COLO668 (cell line): ENCODE data around the gene SMIM5.
A peak's percentile ranks its signal among the peaks of the same experiment; 100 is the strongest.
"Not testable (repeated sequence)": the region's sequence is repeated elsewhere in the genome, so short reads cannot be mapped to it uniquely, and the experiment has no call there.

Experiments used
- DNase-seq: peaks from one replicate; lab custom pipeline; 2025; ENCODE audit not compliant: unreplicated experiment; lab: John Stamatoyannopoulos, UW

The SMIM5 gene

DNA sequence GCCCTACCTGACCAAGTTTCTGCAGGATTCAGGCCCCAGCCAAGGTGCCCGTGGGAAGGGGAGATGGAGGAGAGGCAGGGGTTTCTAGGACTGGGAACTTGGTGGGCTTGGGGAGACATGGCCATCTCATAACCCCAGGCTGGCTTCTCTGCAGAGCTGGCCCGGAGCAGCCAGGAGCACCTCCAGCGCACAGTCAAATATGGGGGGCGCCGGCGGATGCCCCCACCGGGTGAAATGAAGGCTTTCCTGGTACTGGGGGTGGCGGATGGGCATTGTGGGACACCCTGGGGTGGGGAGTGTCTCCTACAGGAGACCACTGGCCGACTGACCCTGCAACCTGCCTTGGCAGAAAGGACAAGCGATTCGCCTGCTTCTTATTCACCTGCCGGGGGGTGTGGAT, 9.2 kb upstream of the SMIM5 start:
- no peak for DNase-seq

DNA sequence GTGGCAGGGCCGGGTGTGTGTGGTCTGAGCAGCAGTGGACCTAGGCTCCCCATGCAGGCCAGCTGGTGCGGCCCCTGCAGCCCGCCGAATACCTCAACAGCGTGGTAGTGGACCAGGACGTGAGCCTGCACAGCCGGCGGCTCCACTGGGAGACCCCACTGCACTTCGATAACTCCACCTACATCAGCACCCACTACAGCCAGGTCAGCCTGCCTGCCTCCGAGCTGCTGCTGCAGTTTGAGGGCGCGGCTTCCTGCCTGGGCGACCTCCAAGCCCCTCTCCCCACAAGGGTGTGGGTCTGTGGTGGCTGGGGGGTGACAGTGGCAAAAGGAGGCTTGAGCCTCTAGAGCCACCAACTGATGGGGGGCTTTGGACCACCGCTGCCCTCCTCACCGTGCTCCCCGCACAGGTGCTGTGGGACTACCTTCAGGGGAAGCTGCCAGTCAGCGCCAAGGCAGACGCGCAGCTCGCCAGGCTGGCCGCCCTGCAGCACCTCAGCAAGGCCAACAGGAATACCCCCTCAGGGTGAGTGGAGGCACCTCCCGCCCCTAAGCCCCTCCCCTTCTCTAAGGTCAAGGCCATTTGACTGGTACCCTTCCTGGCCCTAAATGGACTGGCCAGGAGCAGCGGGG, 8.4 kb upstream of the SMIM5 start:
- DNase-seq = no peak

DNA sequence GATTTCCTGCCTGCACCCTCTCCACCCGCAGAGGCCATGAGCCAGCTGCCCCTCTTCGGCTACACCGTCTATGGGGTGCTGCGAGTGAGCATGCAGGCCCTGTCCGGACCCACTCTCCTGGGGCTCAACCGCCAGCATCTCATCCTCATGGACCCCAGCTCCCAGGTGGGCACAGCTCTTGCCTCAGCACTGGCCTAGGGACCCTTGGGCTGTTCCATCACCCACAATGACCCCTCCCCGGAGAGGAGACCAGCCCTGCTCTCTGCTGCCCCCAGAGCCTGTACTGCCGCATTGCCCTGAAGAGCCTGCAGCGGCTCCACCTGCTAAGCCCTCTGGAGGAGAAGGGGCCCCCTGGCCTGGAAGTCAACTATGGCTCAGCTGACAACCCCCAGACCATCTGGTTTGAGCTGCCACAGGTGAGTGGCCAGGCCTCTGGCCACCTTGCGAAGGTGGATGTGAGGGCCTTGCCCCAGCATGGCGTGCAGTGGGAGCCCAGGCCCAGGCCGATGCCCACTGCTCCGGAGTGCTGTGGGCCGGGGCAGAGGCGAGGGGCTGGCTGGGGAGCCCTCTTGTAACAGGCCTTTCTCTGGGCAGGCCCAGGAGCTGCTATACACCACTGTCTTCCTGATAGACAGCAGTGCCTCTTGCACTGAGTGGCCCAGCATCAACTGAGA, 7.3 kb upstream of the SMIM5 start:
- DNase-seq = peak; percentile 7

DNA sequence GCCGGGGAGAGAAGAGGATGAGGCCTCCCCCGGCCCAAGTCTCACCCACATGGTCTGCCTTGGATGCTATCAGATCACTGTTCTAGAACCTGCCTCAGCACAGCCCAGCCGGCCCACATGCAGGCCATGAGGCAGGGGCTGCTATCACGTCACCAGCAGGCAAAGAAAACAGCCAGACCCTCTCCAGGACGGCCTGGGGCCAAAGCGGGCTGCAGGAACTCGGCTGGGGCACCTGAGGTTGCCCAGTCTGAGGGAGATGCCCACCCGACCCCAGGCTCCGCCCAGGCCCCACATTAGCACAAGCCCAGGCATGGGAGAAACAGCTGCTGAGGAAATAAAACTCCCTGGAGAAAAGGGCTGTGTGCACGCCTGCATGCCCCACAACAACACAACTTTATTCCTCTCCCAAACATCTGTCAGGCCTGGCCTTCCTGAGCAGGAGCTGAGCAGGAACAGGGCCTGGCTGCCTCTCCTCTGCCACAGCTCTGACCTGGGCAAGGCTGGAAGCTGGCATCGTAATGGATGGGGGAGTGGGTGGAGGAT, 6.7 kb upstream of the SMIM5 start:
- no peak for DNase-seq

DNA sequence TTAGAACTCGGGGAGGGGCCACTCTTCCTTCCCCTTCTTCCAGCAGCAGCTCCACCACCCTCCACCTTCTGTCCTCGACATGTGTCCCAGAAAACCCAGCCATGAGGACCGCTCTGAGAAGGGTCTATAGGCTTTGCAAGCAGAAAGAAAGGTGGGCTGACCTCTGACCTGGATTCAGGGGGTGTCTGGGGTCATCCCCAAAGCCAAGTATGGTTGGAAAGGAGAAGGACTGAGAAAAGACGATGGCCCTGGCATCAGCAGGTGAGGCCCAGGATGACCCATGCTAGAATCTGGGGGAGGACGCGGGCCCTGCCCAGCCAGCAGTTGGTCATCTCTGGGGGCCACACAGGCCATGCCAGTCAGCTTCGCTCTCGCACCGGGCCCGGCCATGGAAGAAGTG, 6.1 kb upstream of the SMIM5 start:
- DNase-seq = no peak

DNA sequence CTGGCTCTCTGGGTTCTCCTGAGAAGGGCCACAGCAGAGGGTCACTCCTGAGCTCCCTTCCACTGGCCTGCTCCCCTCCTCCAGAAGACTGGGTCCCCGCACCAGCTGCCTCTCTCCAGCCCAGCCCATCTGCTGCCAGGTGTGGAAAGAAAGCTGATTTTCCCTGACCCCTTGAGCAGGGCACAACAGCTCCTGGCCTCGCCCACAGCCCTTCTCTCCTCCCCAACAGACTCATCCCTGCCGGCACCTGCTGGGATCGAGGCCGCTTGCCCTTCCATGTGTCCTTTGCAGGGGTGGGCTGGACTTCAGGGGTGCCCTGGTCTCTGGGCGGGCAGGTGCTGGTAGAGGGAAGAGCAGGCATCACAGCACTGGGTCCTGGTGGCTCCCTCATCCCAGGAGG, 4.8 kb upstream of the SMIM5 start:
- DNase-seq = no peak

DNA sequence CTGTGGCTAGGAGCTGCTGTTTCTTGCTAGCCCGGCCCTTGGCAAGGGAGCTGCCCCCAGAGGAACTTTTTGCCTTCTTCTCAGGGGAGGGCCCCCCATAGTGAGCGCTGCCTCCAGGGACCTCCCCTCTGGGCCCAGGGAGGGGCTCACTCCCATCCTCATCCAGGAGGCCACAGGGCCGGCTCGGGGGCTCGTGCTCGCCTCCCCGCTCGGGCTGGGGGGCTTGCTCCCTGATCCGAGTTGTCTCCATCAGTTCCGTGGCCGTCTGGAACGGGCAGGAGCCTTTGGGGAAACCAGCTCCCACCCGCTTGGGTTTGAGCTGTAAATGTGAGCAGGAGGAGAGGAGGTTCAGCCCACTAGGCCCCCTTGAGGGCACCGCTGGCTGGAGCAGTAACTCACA, 4.1 kb upstream of the SMIM5 start:
- no peak for DNase-seq

DNA sequence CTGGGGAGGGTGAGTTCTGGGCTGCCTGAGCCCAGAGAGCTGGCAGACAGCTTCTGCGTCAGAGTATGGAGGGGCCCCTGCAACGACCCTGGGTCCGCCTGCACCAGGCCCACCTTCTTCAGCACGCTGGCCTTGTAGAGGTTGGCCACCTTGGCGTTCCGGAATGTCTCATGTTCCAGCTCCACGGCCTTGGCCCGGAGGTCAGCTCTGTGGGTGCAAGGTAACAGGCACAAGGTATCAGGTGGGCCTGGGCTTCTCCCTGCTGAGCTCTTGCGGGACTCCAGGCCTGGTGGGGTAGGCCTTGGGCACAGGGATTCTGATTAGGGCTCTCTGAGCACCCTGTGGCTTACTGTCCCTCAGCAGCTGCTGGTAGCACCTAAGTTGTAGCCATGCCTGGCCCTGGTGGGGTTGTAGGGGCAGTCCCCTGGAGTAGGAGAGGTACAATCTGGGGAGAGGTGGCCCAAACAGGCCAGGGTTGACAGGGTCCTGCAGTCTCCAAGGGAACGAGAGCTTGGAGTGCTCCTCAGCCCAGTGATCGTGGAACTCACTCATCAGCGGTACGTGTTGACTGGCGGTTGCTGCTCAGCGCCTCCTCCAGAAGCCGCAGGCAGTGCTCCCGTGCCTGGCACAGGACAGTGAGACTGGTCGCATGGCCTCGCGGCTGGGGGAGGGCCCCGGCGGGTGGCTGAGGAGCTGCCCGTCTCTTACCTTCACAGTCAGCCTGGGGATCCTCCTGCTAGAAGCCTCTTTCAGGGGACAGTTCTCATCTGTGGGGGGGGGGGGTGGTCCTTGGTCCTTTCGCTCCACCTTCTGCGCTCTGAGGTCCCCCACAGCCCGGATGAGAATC, 2.9 kb upstream of the SMIM5 start:
- DNase-seq = no peak

DNA sequence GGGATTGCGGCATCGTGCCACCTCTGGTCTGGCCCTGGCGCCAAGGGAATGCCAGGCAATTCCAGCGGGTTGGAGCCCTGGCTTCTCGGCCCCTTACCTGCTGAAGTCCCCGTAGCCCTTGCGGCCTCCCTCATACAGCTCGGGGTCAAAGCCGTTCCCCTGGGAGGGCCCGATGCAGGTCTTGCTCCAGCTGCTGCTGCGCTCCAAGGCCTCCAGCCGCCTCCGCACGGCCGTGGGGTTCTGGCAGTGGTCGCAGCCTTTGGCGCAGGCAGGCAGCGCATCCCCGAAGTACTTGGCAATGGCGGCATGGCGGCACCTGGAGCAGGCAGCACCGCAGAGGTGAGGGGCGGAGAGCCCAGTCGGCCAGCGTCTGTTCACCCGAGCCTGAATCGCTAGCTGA, 1.9 kb upstream of the SMIM5 start:
- no peak for DNase-seq

DNA sequence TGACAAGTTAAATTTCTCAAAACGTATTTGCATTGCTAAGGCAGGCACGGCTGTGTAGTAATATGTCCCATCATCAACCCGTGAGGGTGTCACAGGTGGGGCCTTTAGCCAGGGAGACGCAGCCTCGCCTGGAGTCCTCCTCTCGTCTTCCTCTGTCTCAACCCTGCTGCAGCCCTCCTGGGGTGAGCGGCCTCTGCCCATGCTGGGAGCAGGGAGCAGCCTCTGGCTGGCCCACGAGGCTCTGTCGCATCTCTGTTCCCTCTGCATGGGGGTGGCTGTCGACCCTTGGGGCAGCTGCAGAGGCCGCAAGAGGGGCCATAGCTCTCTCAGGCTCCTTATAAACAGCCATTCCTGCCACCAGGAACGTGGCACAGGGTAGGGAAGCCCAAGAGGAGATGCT, 806 bp upstream of the SMIM5 start:
- DNase-seq = no peak

DNA sequence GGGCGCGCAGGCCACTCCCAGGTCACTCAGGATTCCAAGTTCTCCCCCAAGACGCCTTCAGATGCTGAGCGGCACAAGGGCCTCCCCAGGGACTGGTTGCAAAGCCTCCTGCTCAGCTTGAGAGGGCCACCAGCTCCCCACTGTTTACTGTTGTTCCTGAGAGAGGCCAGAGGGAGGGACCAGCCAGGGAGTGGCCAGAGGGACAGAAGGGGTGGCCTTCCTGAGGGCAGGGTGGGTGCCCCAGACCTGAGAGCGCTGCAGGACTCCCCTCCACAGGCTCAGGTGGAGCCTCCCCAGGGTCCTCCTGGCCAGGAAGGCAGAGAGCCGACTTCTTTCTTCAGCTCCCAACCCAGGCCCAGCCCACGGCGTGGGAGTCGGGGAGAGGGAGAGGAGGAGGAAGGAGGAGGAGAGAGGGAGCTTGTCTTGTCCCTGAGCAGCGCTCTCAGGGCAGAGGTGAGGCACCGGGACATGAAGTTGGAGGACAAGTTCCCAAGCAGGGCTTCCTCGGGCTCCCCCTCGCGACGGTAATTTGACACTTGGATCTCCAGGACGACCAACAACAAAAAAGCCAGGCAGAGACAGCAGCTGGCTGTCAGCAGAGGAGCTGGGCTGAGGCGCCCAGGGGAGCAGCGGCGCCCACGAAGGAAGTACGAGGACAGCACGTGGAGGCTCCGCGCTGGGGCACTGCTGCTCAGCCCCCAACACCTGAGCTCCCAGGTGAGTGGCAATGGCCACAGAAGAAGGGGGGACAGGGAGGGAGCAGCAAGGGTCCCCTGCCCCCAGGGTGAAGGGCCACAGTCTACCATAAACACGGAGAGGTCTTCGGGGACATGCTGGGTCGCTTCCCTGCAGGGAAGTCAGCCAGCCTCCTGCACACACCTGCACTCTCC, 497 bp downstream of the SMIM5 start:
- peak; percentile 87 for DNase-seq

DNA sequence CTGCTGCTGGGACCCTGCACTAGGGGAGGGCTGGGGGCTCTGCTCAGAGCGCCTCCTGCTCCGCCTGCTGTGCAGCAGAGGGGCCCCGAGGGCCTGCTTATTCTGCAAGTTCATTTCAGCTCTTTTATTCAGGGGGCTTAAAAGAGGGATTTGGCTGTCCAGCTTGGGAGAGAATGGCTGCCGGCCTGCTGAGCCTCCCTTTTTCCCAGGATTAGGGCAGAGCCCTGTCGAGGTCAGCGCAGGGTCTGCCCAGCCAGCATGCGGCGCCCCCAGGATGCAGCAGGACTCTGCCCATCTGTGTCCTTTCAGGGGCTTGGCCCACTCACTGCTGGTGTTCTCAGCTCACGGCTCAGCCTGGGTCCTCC, 1.1 kb downstream of the SMIM5 start:
- no peak for DNase-seq

DNA sequence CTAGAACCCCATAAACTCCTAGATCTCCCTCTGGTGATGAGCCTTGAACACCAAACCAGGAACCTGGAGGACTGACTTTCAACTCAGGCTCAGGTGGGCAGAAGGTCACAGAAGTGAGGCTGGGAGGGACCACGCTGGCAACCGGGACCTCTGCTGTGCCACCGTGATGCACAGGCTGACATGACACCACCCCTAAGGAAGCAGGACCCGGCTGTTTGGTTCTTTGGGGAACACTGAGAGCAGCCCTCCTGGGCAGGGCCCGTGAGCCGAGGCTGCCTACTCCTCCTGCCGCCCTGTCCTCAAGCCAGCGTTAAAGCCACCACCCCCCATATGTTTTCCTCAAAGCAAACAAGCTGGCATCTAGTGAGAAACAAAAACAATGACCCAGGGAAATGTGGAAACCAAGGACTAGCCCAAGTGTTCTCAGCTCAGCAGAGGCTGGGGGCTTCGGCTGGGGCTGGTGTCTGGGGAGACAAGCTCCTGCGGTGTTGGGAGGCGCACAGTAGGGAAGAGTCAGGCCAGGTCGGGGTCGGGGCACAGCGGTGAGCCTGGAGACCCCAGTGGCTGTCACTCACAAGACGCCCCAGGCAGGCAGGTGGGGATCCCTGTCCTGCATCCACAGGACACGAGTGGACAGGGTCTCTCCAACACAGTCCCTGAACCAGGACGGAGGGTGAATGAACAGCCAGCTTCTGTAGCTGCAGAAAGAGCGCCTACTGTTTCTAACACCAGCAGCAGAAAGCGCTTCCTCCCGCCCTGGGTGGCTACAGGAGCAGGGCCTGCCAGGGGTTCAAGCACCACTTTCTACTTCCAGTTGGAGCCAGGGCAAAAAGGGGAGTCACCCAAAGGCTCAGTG, 1.7 kb downstream of the SMIM5 start:
- no peak for DNase-seq

DNA sequence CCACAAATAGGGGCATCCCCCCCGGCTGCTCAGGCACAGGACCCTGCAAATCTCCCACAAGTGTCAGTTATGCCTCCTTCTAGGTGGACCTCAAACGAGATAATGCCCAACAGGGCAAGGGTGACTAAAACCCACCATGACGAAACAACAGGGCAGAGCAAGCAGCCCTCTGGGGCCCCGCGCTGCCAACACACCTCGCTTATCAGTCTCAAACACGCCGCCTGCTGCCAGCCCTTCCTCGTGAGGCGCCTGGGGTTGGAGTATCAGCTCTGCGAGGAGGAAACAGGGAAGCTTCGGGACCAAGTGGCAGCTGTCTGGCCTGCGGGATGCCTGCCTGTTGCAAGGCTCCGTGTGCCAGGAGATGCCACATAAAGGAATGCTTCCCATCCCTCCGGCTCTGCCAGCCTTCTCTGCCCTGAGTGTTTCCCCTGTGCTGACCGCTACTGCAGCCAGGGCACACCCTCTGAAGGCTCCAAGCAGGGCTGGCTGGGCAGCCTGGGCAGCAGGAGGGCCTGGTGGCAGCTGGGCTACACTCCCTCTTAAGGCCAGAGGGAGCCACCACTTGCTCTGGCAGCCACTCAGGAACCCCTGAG, 2.5 kb downstream of the SMIM5 start:
- DNase-seq = no peak

DNA sequence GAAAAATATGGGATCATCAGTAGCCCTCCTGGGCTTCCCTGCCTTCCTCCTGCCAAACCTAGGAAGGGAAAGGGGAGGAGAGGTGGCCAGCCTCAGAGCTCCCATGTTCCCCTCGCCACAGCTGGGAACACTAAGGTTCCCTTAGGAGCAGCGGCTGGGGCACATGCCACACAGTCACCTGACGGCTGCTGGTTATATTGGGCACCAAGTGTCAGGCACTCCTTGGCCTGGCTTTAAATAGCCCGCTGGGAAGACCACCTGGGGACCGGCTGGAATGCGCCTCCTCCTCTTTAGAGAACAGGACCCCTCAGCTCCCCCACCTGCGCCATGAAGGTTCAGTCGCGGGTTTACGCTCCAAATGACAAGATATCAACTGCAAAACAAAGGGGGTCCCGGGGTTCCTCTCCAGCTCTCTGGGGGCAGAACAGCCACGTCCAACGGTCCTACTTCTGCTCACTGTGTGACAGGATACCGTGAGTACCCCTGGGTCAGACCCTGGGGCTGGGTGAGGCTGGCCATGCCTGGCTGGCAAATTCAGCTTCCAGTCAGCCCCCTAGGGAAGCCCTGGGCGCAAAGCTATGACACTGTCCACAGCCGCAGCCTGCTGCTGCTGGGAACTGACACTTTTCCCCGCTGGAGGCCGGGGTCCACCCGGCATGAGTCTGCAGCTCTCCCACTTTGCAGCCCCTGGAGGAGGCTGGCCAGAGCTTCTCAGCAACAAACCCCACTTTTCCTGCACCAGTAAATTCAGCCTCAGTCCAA, 3.3 kb downstream of the SMIM5 start:
- no peak for DNase-seq

DNA sequence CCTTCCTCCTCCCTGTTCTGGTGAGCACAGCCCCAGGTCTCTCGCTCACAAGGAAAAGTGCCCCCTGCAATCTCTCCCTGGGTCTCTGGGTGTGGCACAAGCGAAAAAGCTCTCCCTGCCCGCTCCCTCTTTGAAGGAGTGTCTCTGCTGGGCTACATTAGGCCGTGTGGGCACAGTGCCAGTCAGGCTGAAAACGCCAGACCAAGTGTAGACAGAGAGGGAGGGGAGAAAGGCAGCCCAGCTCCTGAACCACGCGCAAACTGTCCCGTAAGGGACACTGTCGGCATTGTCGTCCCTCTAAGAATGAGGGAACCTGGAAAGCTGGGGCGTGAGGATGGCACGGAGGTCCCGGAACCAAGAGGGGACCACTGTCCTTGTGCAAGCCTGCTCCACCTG, 3.9 kb downstream of the SMIM5 start:
- DNase-seq = no peak

DNA sequence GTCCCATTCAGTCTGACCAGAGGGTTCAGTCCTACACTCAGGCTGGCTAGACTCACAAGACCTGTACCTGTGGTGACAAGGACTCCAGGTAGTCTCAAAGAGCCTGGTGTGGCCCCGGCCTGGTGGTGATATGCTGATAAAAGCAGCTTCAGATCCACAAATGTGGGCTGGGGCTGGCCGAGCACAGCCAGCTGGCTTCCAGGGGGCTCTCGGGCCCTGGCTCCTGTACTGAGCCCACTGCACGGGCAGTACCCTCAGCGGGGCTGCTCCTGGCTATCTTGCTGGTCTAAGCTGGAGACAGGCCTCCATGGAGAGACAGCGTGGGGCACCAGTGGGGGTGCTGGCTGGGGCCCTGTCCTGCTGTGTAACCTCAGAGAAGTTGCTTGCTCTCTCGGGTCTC, 4.3 kb downstream of the SMIM5 start:
- DNase-seq = no peak

DNA sequence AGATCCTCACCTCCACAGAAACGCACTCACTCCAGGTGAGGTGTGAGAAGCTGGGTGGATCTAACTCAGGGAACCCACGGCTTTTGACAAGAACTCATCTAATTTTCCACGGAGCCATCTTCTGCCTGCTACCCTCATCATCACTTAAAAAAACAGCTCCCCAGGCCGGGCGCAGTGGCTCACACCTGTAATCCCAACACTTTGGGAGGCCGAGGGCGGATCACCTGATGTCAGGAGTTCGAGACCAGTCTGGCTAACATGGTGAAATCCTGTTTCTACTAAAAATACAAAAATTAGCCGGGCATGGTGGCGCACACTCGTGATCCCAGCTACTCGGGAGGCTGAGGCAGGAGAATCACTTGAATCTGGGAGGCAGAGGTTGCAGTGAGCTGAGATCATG, 4.8 kb downstream of the SMIM5 start:
- DNase-seq = not testable (repeated sequence)

DNA sequence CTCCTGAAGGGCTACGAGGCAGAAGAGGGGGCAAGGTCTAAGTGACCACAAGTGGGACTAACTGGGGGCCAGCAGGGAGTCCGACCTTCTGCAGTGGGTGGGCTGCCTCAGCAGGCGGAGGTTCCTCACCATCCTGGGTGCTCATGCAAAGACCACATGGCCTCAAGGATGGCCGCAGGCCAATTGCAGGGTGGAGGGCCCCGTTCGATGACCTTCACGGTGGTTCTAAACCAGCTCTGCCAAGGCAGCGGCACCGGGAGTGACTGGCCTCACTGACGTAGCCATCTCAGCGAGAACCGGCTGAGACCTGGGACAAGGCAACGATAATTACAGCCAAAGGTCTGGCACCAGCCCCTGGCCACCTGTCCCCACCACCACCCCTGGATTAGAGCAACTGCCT, 5.7 kb downstream of the SMIM5 start:
- no peak for DNase-seq
